HG03135 (cell line): Measurements from ENCODE around the gene GFPT2.

ENCODE experiments used
- ATAC-seq: cut with Tn5 transposase; IDR thresholded peaks from one replicate; pipeline ENCODE4 v1.9.1; 2021; ENCODE audit warnings: mild to moderate bottlenecking, moderate library complexity; ENCODE audit not compliant: unreplicated experiment

Gene GFPT2

DNA sequence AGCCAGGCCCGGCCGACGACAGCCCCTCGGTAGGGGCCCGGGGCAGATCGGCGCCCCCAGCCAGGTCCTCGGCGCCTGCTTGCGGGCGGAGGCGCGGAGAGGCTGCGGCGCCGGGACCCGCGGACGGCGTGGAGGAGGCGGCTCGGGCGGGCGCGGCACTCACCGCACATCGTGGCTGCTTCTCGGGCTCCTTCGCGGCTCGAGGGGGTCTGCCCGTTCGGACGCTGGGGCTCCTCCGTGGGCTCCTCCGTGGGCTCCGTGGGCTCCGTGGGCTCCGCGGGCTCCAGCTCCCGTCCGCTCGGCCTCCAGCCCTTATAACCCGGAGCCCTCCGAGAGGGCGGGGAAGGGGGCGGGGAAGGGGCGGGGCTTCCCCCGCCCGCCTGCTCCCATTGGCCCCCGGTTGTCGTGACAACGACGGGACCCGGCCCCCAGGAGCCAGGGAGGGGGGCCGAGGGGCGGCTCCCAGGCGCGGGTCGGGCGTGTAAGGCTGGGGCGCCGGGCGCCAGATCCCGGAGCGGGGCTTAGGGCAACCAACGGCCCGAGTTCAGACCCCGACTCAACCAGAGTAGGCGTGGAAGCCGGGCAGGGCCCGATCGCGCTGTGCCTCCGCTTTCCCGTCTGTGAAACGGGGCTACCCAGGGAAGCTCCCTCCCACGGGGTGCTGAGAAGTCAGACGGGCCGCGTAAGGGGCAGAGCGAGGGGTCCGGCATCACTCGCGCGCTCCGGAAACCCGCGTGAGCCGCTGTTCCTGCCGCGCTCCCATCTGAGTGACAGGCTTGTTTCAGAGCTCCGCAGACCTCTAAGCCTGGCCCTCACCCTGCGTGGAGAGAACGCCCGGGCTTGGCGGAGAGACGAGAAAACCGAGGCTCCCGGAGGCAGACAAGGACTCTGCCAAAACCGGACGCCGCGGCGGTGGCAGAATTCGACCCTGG lies at the start of gene GFPT2:
Gene GFPT2 (minus strand): TSS at position 289 of the 932 bp plus-strand sequence. CDS start 119 bp downstream, at position 170.
- peak; percentile 79 for ATAC-seq

DNA sequence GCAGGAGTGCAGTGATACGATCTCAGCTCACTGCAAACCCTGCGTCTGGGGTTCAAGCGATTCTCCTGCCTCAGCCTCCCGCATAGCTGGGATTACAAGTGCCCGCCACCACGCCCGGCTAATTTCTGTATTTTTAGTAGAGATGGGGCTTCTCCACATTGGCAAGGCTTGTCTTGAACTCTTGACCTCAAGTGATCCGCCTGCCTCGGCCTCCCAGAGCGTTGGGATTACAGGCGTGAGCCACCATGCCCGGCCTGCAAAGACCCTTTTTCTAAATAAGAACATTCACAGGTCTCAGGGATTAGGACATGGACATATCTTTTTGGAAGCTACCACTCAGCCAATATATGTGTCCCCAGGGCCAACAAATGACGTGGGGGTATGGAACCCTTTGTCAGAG lies 49.6 kb upstream of the GFPT2 start:
- ATAC-seq, result no peak

DNA sequence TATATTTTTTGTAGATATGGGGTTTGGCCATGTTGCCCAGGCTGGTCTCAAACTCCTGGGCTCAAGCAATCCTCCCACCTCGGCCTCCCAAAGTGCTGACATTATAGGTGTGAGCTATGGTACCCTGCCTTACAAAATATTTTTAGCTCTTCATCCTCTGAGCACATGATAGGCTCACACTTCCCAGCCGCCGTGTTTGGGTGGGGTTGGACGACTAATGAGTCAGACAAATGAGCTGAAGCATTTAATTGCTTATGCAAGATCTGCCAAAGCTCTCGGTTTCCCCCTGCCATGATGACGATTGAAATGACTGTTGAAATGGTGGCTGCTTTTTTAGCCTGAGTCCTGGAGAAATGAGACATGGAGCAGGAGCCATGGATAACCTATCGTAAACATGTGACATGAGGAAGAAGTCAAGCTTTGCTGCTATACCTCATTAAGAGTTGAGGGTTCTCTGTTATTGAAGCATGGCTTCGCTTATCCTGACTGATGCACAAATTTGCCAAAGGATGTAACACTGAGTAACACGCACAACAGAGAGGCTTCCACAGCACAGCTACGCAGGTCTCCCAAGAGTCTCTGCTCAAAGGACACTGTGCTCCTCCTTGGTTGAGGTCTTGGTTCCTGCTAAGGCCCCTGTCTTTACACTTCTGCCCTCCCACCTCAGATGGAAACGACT lies 48.2 kb upstream of the GFPT2 start:
- no peak for ATAC-seq

DNA sequence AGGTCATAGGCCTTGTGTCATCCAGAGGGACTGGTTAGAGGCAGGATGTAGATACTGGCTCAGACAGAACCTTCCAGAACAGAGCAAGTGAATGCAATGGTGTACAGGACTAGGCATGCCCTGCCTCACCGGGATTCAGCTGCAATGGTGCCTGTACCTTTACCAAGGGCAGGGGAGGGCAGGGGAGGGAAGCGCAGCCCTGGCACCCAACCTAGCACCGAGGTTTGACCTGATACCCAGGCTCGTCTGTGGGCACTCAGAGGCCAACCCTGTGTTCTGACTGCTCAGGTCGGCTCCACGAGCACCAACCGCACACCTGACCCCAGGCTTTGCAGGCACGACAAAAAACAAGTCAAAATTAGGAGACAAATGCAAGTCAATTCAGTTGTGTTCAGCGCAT lies 47.3 kb upstream of the GFPT2 start:
- ATAC-seq, result no peak

DNA sequence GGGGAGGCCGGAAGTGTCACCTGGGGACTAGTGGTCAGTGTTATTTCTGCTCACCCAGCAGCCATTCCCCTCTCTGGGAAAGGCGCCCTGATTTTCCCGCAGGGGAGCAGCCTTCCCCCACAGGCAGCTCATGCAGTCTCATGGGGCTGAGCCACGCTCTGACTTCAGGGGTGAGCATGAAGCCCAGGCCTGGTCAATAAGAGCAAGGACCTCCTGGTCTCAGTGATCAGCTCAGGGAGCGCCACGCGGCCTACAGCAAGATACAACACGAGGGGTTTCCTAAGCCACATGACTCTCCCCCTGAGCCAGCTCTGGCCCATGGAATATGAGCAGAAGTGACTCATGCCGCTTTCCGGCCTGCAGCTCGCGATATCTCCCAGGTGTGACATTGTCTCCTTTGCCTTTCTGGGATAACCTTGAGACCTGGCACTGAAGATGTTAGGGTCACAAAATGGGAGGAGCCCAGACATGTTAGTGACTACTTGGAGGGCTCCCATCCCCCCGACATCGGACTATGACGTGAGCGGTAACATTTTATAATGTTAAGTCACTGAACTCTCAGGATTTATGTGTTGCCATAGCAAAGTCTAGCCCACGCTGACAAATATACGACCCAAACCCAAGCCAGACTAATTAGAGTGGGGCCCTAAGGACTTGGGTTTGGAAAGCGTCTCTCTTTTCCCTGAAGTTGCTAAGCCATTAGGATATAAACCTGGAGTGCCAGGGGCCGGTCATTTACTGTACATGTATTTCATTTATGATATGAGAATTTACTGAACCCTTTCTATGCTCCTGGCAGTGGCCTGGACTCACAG lies 46.5 kb upstream of the GFPT2 start:
- no peak for ATAC-seq

DNA sequence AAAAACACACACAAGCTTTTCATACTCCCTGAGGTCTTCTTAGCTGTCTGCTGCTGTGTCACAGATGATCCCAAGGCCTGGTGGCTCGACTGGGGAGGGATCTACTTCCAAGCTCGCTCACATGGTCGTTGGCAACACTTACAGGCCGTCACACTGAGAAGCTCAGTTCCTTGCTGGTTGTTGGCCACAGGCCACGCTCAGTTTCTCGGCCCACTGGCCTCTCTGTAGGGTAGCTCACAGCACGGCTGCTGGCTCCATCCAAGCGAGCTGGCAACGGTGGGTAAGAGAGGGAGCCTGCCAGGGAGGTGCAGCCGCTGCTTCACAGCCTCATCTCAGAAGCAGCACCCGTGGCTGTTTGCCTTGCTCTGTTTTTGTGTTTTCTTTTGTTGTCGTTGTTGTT lies 43.8 kb upstream of the GFPT2 start:
- ATAC-seq, result no peak

DNA sequence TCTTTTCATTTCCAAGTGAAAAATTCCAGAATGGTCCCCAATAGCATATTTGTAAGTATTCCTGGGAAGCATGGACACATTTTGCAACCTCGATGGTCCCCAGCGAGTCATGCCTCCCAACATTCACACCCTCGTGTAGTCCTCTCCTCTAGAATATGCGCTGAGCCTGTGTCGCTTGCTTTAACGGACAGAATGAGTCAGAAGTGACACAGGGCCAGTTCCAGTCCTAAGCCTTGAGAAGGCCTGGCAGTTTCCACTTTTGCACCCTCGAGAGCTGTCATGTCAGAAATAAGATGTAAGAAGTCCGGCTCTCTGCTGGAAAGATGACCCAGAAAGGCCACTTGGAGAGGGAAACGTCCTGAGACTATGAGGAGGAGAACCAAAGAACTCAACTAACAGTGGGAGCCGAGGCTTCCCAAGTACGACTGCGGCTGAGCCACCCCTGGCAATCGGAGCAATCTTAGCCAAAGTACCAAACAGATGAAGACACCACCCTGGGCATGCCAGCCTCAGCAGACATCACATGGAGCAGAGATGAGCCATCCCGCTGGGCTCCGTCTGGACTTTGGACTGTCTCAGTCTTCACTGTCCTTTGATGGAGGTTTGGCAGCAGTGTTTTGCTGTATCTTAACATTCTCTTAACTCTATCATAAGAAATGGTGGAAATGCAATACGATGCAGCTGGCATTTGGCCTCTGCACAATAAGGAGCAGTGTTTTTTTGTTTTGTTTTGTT lies 42.6 kb upstream of the GFPT2 start:
- no peak for ATAC-seq

DNA sequence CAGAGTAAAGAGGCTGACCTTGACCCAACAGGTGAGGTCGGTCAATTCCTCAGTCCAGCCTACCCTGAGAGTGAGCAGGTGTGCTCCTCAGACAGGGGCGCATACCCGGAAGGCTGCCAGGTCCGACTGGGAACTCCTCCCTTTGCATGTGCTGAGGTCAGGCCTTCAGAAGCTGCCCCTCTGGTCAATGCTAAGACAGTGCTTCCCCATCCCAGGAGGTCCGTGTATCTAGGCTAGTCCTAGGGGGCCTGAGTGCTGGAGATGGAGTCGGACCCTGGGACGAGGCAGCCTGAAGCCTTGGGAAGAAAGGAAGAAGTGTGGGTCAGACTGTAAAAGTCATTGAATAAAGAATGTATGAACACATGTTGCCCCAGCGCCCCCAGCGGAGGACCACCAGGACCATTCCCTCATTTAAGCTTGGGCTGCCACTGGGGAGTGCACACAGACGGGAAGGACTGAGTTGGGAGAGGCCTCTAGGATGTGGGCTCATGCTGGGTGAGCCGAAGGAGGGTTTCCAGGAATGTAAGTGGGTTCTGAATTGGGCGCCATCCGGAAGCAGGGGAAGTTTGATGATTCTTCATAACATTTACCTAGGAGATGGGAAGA lies 41.0 kb upstream of the GFPT2 start:
- no peak for ATAC-seq

DNA sequence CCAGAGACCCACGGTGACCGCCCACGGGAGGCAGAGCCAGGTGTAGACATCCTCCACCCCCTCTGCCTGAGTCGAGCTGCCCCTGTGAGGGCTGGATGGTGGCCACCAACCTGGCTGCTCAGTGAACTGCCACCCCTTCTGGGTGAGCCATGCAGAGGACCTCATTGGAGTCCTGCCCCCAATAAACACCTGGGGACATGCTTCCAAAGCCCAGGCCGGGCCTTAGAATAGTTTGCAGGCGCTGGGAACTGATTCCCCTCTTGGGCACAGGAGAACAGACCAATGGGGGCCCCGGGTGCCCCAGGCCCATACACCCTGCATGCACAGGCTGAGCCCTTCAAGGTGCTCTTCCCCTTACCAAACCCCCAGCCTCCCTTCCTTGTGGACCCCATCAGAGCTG lies 38.1 kb upstream of the GFPT2 start:
- no peak for ATAC-seq

DNA sequence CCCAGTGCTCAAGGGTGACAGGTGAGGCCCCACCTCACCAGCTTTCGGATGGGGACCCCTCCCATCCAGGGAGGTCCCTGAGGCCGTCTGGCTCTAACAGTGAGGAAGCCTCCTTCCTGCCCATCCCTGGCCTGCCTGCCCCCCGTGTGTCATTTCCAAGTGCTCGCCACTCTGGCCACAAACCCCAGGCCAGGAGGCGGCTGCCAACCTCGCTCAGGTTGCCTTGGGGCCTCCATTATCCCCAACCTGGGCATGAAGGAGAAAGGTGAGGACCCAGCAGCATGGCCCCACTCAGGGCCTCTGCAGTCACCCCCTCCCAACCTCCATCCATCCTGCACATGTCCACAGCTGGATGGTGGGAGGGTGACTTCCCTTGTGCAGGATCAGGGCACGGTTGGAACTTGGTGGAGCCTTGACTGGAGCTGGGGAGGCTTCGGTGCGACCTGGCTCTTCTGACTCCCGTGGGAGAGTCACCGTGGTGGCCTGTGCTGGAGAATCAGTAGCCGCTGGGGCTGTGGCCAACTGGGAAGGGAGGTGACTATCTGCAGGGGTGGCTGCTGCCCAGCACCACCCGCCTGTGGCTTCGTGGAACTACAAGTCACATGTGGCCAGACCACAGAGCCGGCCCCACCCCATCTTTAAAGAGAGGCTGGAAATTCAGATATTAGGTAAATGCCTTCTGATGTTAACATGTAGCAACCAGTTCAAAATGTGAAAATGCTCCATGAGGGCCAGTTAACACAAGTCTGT lies 37.5 kb upstream of the GFPT2 start:
- no peak for ATAC-seq

DNA sequence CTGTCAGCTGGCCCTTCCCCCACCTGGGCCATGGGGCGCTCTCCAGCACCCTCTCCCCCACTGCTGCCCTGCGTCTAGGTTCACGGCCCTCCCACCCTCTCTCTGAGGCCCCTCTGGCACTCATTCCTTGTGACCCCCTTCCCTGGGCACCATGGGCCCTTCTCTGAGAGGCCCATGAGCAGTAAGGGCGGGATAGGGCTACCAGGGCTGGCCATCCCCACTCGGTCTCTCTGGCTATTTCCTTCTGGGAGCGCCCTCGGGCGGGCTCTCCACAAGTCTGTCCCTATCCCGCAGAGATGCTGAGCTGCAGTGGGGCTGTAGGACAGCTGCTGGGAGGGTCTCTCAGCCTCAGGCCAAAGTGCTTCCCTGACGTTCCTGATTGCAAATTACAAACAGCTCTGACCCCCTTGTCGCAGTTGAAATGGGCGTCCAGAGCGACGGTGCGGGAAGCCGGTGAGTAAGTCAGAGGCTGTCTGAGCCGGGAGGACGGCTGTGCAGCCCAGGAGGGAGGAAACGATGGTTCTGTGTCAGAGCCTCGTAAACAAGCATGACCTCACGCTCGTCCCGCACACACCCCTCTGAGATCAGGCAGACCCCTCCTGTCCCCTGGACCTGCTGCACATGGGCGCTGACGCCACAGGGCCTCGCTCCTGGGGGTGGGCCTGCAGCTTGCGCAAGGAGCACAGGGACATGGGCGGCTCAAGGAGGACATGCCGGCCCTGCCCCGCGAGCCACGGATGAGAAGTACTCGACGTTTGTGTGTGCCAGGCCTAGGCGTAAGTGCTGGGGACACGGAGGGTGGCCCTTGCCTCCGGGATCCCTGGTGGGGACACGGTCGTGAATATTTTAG lies 36.3 kb upstream of the GFPT2 start:
- ATAC-seq, result no peak

DNA sequence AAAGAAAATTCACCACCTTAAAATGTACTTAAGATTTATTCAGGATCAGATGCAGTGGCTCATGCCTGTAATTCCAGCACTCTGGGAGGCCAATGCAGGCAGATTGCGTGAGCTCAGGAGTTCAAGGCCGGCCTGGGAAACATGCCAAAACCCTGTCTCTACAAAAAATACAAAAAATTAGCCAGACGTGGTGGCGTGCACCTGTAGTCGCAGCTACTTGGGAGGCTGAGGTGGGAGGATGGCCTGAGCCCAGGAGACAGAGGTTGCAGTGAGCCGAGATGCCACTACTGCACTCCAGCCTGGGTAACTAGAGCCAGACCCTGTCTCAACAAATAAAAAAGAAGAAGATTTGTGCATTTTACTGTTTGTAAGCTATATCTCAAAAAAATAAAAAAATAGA lies 34.7 kb upstream of the GFPT2 start:
- ATAC-seq, result no peak

DNA sequence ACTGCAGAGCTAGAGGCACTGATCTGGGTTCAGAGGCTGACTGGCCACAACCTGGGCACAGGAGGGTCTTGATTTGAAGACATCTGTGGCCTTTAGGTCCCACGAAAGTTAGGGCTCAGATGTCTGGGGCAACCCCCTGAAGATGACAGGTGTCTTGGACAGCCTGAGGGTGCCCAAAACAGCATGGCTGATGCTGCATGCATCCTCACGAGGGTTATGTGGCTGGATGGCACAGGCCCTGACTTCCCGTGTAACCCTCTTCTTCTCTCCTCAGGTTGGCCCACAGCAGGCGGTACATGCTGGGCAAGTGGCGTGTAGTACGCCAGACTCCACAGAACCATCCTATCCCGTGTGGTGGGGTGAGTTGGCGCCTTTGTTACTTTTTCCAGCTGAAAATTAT lies 29.8 kb upstream of the GFPT2 start:
- no peak for ATAC-seq

DNA sequence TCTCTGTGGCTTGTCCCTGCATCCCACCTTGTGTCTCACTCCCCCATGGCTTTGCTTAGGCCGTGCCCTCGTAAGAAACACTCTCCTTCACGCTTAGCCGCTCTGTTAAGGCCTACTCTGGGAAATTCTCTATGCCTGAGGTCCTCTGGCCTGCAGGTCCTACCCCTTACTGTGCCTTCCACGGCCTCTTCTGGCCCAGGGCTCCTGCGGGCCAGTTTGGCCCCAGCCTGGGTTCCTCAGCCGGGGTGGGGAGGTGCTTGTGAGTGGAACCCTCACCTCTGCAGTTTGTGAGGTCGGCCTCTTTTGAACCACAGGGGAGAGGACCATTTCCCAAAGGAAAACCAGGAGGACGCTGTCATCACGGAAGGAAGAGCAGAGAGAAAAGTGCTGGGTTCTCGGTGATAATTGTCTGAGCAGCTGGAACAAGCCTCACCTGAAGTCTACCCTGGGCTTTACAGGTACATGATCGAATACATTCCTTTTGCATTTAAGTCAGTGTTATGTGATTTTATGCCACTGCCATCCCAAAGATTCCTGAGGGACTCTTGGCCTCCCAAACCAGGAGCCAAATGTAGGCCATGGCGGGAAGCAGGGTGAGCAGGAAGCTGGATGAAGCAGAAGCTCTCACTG lies 28.8 kb upstream of the GFPT2 start:
- no peak for ATAC-seq

DNA sequence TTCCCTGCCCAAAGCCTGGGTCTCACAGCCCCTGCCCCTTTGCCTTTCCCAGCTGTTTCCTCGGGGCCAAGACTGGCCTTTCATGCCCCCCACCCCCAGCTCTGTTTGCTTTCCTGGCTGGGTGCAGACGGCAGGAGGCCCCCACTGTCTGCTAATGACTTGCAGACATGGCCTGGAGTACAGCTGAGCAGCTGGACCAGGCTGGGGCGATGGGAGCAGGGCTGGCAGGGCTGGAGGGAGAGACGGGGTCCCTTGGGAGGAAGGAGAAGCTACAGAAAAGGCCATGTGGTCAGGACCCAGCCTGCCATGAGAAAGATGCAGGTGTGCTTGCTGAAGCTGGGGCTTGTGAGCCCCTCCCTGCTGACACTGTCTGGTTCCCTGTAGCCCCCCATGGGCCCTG lies 28.3 kb upstream of the GFPT2 start:
- ATAC-seq, result no peak

DNA sequence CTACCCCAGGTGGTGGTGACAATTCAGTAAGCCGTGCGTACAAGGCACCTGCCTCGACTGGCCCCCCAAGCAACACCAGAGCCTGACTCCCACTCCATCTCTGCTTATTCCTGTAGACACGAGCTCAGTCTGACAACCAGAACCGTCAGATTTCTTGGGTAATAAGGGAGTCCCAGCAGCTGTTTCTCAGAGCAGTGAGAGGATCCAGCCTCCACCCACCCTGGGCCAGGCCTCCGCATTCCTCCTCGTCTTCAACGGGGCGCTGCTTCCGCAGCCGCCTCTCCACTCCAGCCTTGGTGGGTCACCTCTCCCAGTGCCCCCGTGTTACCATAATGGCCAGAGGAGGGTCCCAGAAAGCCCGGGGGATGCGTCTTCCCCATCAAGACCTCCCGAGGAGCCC lies 27.7 kb upstream of the GFPT2 start:
- ATAC-seq, result no peak

DNA sequence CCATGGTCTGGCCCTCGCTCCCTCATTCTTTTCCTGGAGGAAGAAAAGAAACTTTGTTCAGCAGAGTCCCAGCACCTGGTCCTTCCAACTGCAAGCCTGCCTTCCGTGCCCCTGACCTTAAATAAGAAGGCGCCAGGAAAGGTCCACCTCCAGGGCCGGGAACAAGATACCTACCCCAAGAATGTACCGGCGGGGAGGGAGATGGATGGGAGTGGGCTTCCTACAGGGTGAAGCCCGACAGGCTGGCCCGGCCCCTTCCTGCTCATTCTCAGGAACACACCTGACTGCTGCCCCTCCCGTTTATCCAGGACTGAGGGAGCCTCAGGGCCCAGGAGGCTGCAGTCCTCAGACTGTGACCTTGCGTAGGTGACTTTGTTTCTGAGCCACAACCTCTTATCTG lies 27.3 kb upstream of the GFPT2 start:
- ATAC-seq, result no peak

DNA sequence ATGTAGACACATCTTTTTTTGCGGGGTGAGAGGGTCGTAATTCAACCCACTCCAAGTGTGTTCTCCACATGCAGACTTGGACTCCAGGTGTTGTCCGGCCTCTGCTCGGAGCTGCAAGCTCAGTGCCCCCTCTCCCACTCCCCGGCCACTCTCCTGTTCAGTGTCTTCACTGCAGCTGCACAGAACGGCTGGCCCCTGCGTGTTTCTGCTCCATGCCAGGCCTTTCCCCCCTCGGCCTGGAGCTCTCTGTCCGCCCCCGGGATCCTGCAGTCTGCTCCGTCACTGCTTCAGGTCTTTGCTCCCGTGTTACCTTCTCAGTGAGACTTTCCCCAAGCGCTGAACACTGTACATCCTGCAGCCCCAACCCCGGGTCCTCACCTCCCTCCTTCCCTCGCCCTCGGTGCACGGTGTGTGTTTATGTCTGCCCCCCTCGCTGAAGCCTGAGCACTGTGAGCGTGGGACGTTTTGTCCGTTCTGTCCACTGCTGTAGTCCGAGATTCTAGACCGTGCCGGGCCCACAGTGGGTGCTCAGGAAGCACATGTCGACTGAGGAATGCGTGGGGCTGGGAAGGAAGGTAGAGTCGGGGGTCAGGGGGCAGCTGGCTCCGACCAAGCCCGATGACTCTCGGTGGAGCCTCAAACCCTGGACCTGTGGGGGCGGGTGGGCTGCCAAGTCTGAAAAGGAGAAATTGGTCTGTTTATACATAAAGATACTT lies 26.4 kb upstream of the GFPT2 start:
- no peak for ATAC-seq
